NCI-H2171 (cell line): ENCODE measurements around the gene TCAIM.

Source experiments
- DNase-seq: peaks from one replicate; lab custom pipeline; 2025; lab: John Stamatoyannopoulos, UW

Gene TCAIM, protein sequence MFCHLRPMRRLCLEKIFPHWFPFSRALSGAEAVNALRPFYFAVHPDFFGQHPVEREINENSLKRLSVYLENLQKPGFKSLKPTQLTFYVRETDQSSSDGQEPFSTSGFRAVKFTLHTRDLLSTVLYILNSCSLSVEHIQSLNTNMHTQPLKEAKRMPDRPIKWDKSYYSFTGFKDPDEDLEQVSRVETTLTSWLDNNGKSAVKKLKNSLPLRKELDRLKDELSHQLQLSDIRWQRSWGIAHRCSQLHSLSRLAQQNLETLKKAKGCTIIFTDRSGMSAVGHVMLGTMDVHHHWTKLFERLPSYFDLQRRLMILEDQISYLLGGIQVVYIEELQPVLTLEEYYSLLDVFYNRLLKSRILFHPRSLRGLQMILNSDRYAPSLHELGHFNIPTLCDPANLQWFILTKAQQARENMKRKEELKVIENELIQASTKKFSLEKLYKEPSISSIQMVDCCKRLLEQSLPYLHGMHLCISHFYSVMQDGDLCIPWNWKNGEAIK

GRCh38 chr3:44338010-44338827 is at the start of gene TCAIM:
Gene TCAIM, plus strand, starts transcription at chr3:44338766. Its CDS starts 16,017 bp downstream, at chr3:44354783.
- peak; percentile 84 for DNase-seq

GRCh38 chr3:44289882-44290462 is 48.6 kb upstream of the TCAIM start:
- DNase-seq = no peak

GRCh38 chr3:44292276-44292675 is 46.3 kb upstream of the TCAIM start:
- no peak for DNase-seq

GRCh38 chr3:44292947-44293346 is 45.6 kb upstream of the TCAIM start:
- no peak for DNase-seq

DNA sequence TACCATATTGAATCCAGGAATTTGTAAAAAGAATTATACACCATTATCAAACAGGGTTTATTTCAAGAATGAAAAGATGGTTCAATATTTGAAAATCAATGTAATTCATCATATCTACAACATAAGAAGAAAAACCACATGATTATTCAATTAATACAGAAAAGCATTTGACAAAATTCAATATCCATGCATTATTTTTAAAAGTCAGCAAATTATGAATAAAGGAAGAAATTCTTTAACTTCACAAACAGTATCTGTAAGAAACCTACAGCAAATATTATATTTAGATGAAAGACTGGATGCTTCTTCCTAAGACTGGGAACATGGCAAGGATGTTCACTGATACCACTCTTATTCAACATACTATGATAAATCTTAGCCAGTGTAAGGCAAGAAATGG is 41.3 kb upstream of the TCAIM start:
- no peak for DNase-seq

DNA sequence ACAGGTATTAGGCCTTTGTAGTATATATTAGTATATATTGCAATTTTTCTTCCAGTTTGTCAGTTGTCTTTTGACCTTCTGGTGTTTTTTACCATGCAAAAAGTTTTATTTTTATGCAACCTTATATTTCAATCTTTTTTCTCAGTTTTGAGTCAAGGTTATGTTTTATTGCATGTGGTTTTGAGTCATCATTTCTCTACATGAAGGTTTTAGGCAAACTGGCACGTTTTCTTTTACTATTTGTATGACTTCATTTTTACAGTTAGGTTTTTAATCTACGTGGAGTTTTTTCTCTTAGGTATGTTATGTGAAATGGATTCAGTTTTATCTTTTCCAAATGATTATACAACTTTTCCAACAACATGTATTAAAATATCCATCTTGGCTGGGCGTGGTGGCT is 36.8 kb upstream of the TCAIM start:
- DNase-seq = no peak

- DNase-seq = no peak
These were observed 29.1 kb upstream of the TCAIM start for GRCh38 chr3:44309500-44309899.

- DNase-seq = no peak
These were observed 19.7 kb upstream of the TCAIM start for GRCh38 chr3:44318891-44319311.

- no peak for DNase-seq
These were observed 17.2 kb upstream of the TCAIM start for GRCh38 chr3:44321335-44321734.

- peak; percentile 13 for DNase-seq
These were observed 15.1 kb upstream of the TCAIM start for GRCh38 chr3:44323341-44323955.

DNA sequence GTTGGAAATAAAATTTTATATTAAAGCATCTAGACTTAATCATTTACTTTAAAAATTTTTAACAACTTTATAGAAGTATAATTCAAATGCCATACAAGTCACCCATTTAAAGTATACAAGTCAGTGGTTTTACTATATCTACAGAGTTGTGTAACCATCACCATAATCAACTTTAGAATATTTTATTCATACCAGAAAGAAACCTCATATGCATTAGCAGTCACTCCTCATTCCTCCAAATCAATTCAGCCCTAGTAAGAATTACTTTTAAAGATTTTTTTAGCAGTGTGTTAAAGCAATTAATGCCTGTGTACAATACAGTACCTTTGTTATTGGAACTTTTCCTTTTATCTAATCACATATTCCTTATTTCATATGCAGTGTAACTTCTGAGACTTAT is 14.0 kb upstream of the TCAIM start:
- no peak for DNase-seq

- no peak for DNase-seq
These were observed 12.5 kb upstream of the TCAIM start for GRCh38 chr3:44326019-44326418.

DNA sequence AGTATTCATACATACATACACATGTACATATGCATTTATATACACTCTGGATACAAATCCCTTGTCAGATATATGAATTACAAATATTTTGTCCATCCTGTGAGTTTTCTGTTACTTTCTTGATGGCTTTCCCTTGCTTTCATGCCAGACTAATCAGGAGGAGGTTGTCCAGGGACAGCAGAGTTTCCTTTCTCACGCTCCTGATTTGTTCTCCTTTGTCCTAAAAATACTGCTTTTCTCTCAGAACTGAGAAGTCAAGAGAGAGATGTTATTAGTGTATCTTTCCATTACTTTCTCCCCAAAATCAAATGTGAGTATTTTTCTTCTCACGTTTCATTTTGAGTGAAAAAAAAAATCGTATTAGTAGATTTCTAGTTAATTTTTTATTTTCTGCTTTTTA is 12.1 kb upstream of the TCAIM start:
- DNase-seq = no peak

GRCh38 chr3:44329946-44330345 is 8.6 kb upstream of the TCAIM start:
- no peak for DNase-seq

DNA sequence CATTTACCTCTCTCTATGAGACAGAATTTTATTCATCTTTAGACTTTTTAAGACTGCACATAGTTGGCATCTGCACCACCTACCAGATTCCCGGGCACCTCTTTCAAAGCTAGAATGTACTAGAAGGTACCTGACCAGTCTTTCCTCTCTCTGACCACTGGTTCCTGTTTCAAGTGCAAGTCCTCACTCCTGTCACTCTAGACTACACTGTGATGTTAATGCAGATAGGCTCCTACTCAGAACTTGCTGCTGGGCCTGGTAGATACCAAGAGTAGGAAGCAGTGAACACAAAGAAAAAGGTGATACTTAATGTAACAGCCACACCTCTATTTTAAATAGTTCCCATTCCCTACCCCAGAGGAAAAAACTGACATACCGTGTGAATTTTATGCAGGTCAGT is 8.1 kb upstream of the TCAIM start:
- no peak for DNase-seq

DNA sequence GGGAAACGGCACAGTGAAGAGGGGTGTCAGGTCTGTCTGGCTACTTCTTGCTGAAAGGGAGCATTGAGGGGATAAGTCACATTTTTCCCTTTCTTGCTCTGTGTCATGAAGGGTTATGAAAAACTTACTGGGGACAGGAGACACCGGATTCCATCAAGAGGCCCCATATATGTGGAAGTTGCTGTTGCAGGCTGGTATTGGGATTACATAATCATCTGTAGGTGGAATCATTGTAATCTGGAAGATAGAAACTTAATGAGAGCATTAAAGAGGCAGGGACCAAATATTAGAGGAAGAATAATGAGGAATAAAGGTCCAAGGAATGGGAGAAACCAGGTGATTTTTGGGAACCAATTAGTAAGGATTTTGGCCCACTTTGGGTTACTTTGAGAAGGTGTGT is 4.2 kb upstream of the TCAIM start:
- DNase-seq = no peak

GRCh38 chr3:44337248-44337785 is 1.2 kb upstream of the TCAIM start:
- no peak for DNase-seq

GRCh38 chr3:44338828-44339127 is 212 bp downstream of the TCAIM start:
- DNase-seq = no peak

- DNase-seq = no peak
These were observed 853 bp downstream of the TCAIM start for GRCh38 chr3:44339181-44340057.

DNA sequence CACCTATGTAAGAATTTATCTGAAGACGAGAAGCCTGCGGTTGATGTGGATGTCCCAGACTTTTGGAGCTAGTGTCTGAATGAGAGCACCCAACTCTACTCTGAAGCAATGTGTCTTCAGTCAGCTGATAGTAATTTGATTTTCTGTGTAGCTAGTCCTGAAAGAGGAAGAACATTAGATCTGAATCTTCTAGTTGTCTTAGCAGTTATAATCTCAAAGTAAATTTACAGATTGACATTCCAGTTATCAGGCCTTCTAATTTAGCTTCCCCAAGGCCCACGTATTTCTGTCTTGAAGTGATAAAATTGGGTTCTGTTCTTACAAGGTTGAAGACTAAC is 1.5 kb downstream of the TCAIM start:
- no peak for DNase-seq

GRCh38 chr3:44342176-44342790 is 3.7 kb downstream of the TCAIM start:
- no peak for DNase-seq
